GM12875 (cell line): ENCODE results near the gene EPS8L3.
A peak's percentile ranks its signal among the peaks of the same experiment; 100 is the strongest.

Source experiments
- H3K4me3 ChIP-seq: one replicate; pipeline ENCODE4 v1.5.1; 2011; ENCODE audit warnings: low read depth, low read length, control low read depth
- TF ChIP-seq, protein P1 (sequence below): IDR thresholded peaks from 2 replicates; pipeline ENCODE4 v1.5.1; 2011; ENCODE audit warnings: low read depth, mild to moderate bottlenecking, control low read depth, inconsistent platforms, low read length, moderate library complexity, borderline replicate concordance; ENCODE audit not compliant: insufficient read depth

The EPS8L3 gene

DNA sequence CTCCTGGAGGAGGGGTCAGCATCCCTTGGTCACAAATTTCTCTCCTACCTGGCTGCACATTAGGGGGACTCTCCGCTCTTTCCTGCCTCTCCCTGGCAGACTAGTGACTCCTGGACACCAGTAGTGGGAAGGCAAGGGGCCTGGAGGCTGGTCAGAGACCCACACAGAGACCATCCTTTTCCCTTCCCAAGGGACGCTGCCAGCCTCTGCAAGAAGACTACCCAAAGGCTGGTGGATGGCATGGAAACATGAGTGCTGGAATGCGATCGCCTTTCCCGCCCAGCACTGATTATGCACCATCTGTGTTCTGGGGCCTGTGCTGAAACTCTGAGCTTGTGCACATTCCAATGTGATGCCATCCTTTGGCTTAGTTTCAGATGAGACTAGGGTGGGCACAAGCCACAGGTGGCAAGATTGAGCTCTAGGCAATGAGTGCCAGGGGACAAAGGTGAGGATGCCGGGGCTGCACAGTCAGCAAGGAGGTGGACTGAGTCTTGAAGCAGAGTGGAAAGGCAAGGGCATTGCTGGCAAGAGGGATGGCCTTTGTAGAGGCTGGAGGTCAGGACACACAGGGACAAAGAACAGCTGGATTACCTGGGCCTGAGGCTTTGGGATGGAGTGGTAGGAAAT, 12.6 kb upstream of the EPS8L3 start:
- H3K4me3 ChIP-seq, result no peak overlapping the region
- TF ChIP-seq, protein P1, sequence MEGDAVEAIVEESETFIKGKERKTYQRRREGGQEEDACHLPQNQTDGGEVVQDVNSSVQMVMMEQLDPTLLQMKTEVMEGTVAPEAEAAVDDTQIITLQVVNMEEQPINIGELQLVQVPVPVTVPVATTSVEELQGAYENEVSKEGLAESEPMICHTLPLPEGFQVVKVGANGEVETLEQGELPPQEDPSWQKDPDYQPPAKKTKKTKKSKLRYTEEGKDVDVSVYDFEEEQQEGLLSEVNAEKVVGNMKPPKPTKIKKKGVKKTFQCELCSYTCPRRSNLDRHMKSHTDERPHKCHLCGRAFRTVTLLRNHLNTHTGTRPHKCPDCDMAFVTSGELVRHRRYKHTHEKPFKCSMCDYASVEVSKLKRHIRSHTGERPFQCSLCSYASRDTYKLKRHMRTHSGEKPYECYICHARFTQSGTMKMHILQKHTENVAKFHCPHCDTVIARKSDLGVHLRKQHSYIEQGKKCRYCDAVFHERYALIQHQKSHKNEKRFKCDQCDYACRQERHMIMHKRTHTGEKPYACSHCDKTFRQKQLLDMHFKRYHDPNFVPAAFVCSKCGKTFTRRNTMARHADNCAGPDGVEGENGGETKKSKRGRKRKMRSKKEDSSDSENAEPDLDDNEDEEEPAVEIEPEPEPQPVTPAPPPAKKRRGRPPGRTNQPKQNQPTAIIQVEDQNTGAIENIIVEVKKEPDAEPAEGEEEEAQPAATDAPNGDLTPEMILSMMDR, result no peak

DNA sequence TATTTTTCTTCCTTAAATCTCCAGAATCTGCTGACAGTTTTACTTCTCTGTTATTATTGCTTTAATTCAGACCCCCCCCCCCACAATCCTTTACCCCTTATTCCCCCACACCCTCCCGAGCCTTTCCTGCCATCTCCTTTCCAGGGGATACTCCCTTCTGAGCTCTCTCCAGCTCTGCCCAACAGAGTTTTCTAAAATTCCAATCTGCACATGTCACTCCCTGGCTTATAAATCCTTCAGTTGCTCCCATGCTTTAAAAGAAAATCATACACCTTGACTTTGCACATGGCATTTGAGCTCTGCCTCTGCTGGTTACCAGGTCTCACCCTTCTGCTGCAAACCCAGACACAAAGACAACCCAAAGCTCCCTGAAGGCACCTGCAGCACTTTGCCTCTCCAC, 11.7 kb upstream of the EPS8L3 start:
- no peak overlapping the region for H3K4me3 ChIP-seq
- TF ChIP-seq, protein P1, result no peak

DNA sequence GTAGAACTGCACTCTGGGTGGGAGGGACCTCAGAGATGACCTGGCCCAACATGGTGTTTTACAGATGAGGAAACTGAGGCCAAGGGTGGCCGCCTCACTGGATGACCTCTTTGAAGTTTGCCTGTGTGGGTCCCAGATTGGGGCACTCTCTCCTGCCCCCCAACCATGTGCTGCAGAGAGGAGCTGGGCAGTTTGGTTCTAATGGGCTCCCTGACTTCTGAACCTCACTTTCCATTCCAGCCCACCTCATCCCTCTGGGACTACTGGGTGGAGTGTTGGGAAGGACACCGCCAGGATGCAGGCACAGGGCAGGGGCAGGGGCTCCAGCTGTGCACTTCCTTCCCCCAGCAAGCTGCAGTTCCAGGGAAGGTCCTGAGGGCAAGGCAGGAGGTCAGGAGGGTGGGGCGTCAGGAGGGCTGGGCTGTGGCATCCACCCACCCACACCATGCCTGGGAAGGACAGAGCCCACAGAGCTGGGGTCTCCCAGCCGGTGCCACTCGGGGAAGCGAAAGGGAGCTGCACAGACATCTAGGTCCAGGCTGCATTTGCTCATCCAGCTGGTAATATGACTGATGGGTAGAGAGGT, 10.3 kb upstream of the EPS8L3 start:
- no peak overlapping the region for H3K4me3 ChIP-seq
- TF ChIP-seq, protein P1, result no peak

DNA sequence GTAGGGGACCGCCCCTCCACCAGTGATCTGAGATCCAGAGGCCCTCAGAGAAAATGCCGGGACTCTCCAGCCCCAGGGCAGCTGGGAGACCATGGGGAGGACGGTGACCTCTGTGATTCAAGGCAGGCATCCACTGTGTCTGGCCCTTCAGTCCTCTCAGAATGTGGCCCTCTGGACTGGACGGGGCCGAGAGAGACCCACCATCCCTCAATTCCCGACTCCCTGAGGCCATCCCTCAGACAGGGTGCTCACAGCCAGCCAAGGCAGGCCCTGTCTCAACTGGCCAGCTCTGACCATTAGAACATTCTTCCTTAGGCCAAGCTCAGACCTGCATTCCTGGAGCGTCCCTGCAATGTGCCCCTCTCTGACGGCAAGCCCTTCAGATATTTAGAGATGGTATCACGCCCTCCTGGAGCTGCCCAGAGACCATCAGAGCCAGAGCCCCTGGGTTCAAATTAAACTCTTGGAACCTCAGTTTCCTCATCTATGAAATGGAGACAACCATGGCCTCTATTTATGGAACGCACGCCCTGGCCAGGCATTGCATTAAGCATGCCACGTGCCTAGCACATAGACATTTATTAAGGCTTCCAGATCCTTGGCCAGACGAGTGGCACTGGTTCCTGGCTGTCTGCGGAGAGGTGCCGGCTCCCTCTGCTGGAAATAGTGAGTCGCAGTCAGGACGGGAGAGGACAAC, 9.6 kb upstream of the EPS8L3 start:
- no peak overlapping the region for H3K4me3 ChIP-seq
- TF ChIP-seq, protein P1, result peak; percentile 87

DNA sequence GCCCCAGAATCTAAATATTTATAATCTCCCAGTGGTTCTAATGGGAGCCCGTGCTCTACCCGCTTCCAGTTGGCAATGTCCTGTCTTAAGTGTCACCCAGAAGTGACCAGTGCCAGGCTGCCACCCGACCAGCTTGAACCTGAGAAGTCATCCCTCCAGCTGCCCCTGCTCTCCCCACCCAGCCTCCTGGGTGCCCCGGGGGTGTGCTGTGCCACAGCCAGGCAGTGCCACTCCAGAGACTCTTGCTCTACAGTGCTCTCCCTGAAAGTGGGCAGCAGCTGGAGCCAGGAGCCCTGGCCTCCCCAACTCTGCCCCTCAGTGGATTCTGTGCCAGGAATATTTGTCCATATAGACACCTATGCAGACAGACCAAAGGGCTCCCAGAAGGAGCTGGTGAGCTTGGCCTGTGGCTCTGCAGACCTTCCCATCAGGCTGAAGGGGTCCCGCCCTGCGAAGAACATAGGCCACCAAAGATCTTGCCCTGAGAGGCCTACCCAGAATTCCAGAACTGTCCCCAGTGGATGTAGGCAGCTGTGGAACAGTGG, 9.0 kb upstream of the EPS8L3 start:
- TF ChIP-seq, protein P1, result no peak
- no peak overlapping the region for H3K4me3 ChIP-seq

DNA sequence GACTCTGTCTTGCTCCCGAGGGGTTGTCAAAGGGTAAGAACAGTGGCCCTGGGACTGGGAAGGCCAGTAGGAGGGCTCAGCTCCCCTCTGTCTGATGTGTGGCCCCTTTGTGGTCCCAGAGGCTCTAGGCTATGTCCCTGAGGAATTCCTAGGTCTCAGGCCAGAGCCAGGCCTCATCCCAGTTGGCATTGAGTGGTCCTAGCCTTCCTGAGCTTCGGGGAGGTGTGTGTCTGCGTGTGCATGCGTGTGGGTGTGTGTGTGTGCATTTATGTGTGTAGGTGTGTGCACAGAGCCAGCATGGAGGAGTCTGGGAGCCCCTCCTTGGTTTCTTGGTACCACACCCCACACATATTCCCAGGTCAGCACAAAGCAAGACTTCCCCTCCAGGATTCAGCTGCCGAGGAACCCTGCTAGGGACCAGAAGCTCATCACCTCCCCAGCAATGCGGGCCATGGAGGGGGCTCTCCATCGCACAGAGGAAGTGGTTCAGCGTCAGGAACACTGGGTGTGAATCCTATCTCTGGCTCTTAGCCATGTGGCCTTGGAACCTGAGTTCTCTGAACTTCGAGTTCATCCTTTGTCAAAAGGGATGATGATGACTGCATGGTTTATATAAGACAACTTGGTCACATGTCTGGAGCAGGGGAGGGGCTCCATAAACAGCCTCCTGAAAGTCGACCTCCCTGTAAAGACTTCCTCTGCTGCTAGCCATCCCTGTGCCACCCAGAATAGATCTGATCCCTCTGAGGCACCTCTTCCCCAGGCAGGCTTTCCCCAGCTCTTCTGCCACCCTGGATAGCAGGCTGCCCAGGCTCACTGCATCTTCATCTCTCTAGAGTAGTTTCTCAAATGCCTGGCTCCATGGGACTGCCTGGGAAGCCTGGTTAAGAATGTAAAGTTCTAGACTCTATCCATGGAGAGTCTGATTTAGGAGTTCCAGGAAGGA, 8.3 kb upstream of the EPS8L3 start:
- TF ChIP-seq, protein P1, result no peak
- no peak overlapping the region for H3K4me3 ChIP-seq
